HG03521 (cell line): Measurements from ENCODE around the gene OR52K1.
"Not testable (repeated sequence)": the region's sequence is repeated elsewhere in the genome, so short reads cannot be mapped to it uniquely, and the experiment has no call there.

ENCODE experiments used
- ATAC-seq: cut with Tn5 transposase; IDR thresholded peaks from one replicate; pipeline ENCODE4 v1.9.1; 2021; ENCODE audit warnings: mild to moderate bottlenecking, moderate library complexity; ENCODE audit not compliant: unreplicated experiment

The OR52K1 gene

DNA sequence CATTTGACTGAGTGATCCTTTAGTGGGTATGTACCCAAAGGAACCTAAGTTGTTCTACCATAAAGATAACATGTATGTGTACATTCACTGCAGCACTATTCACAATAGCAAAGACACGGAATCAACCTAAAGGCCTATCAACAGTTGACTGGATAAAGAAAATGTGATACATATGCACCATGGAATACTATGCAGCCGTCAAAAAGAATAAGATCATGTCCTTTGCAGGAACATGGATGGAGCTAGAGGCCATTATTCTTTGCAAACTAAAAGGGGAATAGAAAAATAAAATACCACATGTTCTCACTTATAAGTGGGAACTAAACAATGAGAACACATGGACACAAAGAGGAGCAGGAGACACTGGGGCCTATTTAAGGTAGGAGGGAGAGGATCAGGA, 9.0 kb downstream of the OR52K1 start:
- ATAC-seq = not testable (repeated sequence)

DNA sequence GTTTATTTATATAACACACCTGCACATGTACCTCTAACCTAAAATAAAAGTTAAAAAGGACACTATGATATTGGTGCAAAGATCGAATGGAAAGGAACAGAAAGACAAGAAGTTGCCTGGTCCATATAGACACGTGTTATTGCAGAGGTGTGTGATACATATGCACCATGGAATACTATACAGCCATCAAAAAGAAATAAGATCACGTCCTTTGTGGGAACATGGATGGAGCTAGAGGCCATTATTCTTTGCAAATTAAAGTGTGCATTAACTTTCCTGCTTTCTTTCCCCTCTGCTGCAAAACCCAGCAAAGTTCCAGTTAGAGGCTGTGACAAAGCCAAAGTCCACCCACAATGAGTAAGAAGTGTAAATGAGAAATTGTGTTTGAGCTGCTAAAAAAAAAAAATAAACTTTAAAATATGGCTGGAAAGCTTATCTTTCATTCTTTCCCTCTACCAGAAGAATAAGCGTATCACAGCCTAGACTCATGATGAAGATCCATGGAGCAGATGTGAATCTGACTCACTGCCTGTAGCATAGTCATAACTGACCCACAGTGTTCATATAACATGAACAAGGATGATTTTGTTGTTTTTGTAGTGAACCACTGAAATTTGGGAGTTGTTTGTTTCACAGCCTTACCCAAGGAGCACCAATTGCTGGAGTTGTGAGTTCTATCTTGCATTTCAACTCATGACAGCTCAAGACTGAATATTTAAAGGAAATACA, 9.6 kb downstream of the OR52K1 start:
- ATAC-seq = no peak

DNA sequence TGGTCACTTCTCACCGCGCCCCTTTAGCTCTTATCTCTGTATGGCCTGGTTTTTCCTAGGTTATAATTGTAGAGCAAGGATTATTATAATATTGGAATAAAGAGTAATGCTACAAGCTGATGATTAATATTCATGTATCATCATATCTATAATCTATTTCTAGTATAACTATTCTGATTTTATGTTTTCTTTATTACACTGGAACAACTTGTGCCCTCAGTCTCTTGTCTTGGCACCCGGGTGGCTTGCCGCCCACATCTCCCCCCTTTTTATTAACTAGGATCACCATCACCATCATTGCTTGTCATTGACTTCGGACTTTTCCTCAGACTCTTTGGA, 11.0 kb downstream of the OR52K1 start:
- ATAC-seq = no peak

DNA sequence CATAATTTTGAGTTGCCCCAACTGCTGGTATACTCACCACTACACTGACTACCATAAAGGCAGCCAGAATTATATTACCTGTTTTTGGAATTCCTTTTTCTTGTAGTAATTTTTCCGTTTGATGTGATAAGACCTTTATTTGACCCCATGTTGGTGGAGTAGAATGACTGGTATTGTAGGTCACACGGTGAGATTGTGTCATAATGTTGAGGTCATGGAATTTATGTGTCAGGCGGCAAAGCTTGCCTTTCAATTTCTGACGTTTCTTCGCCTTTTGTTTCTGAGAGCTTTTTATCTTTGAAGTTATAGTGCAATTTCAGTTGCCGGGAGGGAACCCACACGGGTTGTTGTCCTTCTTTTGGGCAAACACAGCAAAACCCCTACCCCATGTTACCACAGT, 13.0 kb downstream of the OR52K1 start:
- no peak for ATAC-seq

DNA sequence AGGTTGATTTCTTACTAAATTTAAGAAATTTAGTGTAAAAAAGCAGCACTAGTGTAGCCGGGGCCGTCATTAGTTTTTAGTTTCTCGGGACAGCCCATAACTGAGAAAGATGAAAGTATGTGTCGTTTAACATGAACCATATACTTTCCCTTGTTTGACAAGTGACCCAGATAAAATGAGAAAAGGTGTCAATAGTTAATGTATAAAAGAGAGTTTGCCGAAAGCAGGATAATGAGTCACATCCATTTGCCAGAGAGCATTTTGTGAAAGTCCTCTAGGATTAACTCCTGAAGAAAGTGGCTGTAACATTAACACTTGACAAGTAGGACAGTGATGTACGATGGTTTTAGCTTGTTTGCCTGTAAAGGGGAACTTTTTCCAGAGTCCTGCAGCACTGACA, 13.5 kb downstream of the OR52K1 start:
- no peak for ATAC-seq

DNA sequence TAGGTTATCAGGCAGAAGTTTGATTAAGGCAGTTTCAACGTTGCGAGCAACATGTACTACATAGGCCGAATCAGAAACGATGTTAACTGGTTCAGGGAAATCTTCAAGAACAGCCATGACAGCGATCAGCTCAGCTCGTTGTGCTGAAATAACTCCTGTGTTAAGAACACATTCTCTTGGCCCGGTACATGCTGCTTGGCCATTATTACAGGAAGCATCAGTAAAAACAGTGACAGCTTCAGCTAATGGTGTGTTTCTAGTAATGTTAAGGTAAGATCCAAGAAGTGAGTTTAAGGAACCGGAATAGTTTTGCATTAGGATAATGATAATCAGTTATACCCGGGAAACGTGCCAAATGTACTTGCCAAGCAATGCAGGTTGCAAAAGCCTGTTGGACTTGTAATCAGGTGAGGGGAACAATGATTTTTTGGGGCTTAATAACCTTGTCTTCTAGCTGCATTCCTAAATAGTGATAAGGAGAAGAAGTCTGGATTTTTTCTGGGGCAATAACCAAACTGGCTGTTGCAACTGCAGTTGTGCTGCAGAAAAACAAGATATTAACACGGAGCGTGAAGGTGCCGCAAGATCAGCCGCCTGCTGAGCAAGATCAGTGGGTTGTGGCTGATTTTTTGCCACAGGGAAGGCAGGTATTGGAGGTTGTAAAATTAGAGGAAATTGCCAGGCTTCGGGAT, 14.3 kb downstream of the OR52K1 start:
- ATAC-seq = no peak

DNA sequence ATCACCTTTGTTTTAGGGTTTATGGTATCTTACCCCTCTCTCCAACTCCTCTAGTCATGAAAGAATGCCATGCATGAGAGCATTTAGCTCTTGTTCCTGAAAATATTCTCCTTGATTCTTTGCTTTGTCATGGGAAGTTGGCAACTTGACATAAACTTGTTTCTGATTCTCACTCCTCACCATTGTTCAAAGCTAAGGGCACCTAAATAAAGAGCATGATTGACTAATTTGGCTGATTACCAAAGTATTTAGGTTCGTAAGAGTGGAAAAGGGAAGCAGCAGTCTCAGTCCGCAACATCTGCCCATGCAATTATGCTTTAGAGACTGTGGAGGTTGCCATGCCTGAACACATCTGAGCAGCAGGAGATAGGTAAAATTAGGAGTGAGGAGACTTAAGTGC, 26.4 kb downstream of the OR52K1 start:
- no peak for ATAC-seq

DNA sequence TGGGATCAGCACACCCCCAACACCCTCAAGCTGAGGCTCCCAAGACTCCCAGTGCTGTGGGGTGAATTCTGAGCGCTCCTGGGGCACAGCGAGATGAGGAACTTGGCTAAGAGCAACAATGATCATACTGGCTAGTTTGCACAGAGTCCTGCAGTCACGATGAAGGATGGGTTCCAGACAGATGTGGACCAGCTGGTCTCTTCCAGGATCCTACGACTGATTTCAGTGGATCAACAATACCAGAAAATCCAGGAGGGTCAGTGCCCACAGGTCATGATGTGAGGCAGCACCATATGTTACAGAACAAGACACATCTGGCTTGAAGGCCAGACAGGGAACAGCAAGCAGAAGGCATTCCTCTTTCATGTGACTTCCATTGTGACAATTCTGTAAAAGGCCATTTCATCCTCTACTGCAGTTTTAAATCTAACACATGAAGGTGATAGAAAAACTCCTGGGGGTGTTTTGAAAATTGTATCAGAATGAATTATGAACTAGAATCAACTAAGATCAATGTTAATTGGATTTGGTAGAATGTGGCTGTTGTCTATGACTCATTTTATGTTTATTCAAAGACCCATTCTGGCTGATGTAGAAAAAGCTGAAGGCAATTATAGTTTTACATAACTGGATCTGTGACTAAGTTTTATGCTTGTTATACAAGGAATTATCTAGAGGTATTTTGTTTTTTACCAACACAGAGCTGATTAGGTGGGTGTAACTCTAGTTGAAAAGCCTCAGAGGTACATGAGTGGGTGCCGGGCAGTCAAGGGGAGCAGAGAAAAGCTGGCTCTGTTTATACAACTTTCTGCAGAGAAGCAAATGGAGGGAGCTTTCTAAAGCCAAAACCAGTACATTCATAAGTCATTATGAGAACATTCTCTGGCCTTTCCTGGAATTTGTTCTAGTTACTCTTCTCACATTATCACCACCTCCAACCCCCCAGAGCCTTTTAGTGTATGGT, 29.1 kb downstream of the OR52K1 start:
- ATAC-seq = no peak

DNA sequence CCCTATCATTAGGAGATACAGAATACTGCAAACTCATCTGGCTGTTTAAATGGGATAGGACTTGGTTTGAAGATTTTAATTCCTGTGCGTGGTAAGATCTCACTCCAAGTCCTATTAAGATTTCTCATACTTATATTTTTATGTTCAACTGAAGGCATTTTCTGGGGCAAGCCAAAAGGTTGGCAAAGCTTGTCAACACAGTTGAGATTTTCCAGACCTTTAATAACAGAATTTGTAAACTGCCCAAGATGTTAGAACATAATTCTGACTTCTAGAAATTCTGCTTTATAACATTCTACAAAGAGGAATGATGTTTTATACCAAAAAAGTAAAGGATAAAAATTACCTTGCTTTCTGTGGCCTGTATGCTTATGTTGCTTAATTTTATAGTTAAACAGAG, 31.8 kb downstream of the OR52K1 start:
- ATAC-seq = no peak

DNA sequence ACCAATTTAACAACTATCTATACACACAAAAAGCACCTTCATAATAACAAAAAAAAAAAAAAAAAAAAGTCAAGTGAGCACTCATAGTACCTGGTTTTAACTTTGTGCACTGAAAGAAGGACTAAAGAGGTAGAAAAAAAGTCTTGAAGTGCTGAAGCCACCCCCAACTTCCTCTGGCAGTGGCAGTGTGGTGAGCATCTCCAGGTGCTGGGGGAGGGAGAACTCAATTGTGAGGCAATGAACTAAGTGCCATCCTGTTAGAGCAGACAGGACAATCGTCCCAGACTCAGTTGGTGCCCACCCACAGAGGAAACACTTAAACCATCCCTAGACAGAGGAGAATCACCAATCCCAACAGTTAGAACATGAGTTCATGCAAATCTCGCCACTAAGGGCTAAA, 39.9 kb downstream of the OR52K1 start:
- no peak for ATAC-seq

DNA sequence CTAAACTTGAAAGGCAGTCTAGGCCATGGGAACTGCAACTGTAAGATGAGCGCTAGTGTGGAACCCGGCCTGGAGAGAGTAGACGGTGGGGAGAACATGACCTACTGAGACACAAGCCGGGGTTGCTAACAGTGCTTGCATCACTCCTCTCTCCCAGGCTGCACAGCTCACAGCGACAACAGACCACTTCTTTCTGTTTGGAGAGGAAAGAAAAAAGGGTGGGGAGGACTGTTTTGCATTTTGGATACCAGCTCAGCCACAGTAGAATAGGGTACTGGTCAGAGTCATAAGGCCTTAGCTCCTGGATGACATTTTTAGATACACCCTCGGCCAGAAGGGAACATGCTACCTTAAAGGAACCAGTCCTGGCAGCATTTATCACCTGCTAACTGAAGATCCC, 40.3 kb downstream of the OR52K1 start:
- ATAC-seq = no peak

DNA sequence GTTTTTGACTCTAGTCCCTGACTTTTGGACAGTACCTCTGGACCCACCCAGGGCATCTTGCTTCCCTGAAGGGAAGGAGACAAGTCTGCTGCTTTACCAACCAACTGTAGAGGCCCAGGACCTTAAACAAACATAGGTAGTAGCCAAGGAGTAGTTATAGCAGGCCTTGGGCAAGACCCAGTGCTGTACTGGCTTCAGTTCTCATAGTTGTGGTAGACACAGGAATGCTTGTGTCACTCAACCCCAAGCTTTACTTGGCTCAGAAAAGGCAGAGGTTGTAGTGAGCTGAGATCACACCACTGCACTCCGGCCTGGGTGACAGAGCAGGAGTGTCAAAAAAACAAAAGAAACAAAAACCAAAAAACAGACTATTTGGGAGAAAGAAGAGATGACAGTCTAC, 41.2 kb downstream of the OR52K1 start:
- ATAC-seq = no peak

DNA sequence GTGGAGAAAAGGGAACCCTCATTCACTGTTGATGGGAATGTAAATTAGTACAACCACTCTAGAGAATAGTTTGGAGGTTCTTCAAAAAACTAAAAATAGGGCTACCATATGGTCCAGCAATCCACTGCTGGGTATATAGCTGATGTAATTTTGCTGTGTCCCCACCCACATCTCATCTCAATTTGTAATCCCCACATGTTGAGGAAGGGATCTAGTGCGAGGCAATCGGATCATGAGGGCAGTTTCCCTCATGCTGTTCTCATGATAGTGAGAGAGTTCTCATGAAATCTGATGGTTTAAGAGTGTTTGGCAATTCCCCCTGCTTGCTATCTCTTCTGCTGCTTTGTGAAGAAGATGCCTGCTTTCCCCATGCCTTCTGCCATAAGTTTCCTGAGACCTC, 45.5 kb downstream of the OR52K1 start:
- no peak for ATAC-seq

DNA sequence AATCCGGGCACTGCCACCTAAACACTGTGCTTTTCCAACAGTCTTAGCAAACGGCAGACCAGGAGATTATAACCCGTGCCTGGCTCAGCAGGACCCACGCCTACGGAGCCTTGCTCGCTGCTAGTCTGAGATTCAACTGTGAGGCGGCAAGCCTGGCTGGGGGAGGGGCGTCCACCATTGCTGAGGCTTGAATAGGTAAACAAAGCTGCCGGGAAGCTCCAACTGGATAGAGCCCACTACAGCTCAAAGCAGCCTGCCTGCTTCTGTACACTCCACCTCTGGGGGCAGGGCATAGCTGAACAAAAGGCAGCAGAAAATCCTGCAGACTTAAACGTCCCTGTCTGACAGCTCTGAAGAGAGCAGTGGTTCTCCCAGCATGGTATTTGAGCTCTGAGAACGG, 49.2 kb downstream of the OR52K1 start:
- not testable (repeated sequence) for ATAC-seq

DNA sequence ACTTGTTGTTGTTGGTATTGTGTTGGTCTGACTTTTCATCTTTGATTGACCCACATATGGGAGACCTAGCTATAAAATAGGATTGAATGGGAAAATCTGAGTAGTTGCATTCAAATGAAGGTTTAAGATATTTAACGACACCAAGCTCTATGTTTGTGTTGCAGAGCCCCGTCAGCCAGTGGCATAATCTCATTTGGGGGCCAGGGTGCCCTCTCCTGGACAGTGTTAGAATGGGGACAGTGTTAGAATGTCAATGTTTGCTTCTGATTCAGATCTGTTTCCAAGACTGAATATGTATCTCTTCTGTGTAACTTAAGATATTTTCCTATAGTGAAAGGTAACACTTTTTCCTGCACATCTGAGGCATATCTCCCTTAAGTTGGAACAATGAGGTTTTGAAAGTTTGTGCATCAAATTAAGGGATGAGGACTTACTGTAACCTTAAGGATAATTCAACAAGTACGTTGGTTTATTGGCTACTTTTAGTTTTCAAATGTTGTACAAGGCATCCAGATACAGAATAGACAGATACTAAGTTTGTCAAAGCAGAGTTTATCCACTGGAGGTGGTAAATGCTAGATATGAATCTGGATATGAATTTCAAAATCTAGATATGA, 57.3 kb downstream of the OR52K1 start:
- ATAC-seq = peak; percentile 75

DNA sequence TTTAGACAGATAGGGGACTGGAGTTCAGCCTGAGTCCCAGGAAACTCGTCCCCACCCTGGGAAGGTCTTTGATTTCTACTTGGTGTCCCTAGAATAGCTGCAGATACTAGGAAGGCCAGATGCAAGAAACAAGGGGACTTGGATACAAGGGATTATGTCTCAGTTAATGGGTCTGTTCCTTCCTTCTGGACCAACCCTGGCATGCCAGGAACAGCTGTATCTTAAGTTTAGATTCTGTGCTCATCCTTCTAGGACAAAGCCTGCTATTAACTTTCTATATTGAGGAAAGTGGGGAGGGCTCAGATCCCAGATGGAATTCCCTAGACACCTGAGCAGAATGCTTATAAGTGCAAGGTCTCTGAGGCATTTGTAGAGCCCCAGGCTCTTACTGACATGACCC, 58.6 kb downstream of the OR52K1 start:
- no peak for ATAC-seq
